AG04449 (cell line): Measurements from ENCODE around the gene ZFTA.

Experiments used
- CTCF ChIA-PET: fragments of 350-600 bp; formaldehyde crosslinking; extraction: SDS; loops from one replicate; lab custom pipeline; 2021; ENCODE audit warnings: antibody characterized with exemption; lab: Yijun Ruan, JAX
- POLR2A ChIA-PET: fragments of 400-600, 350-600 bp; formaldehyde crosslinking; extraction: SDS; loops from one replicate; lab custom pipeline; 2020; ENCODE audit warnings: antibody characterized with exemption, inconsistent platforms; lab: Yijun Ruan, JAX
- DNase-seq: peaks from one replicate; pipeline ENCODE4 v3.0.0-alpha.2; 2010; ENCODE audit warnings: low read depth, low spot score
- H3K4me3 ChIP-seq: 2 replicates; pipeline ENCODE4 v1.5.1; 2011; ENCODE audit warnings: low read depth, mild to moderate bottlenecking, control low read depth, low read length
- CTCF ChIP-seq: IDR thresholded peaks from one replicate; pipeline ENCODE4 v1.5.1; 2011; ENCODE audit warnings: mild to moderate bottlenecking, moderate library complexity, low read length, control low read depth, inconsistent platforms; ENCODE audit not compliant: insufficient read depth; ENCODE audit errors: missing control alignments

ZFTA gene

GRCh38 chr11:63729326-63729725 is 39.2 kb downstream of the ZFTA start:
- no peak for TF ChIP-seq CTCF
- ChIA-PET POLR2A (no interaction called here), CTCF (interaction anchor here (1.8 to 5.6 kb wide), 2 partner anchors 10 to 90 kb away, joined by 5 to 53 read pairs; no protein-coding TSS in a partner anchor)
- DNase-seq, result no peak
- no peak overlapping the region for H3K4me3 ChIP-seq

GRCh38 chr11:63720611-63721010 is 48.0 kb downstream of the ZFTA start:
- POLR2A ChIA-PET, result no interaction called here
- no peak for TF ChIP-seq CTCF
- CTCF ChIA-PET, result interaction anchor here (0.8 kb wide), 1 partner anchor 11 kb away, joined by 4 read pairs; no protein-coding TSS in a partner anchor
- no peak for DNase-seq
- no peak overlapping the region for H3K4me3 ChIP-seq

- POLR2A ChIA-PET, result interaction anchor here (0.7 kb wide), 1 partner anchor 10 kb away, joined by 3 read pairs; no protein-coding TSS in a partner anchor
- no peak overlapping the region for H3K4me3 ChIP-seq
- DNase-seq, result peak; percentile 9
- CTCF ChIA-PET, result interaction anchor here (0.8 kb wide), 1 partner anchor 12 kb away, joined by 4 read pairs; no protein-coding TSS in a partner anchor
- no peak for TF ChIP-seq CTCF
Observed at GRCh38 chr11:63719987-63720386, 48.6 kb downstream of the ZFTA start.

- POLR2A ChIA-PET, result interaction anchor here (0.7 kb wide), 1 partner anchor 9 kb away, joined by 3 read pairs; no protein-coding TSS in a partner anchor
- no peak for DNase-seq
- TF ChIP-seq CTCF, result no peak
- H3K4me3 ChIP-seq, result no peak overlapping the region
- CTCF ChIA-PET, result interaction anchor here (1.5 kb wide), 1 partner anchor 20 kb away, joined by 4 read pairs; no protein-coding TSS in a partner anchor
Observed at GRCh38 chr11:63719001-63719400, 49.6 kb downstream of the ZFTA start.
